HepG2 (cell line): Measurements from ENCODE around the gene COG8. TPM values are rescaled to one million over a fixed set of nuclear protein-coding genes. Genes with fewer than 3 reads are reported as not detected.

Experiments
- ATAC-seq: fragments of 200-7000 bp; cut with Tn5 transposase; 3 replicates; pipeline ENCODE4 v1.9.1; 2020; ENCODE audit warnings: mild to moderate bottlenecking, moderate library complexity
- BruUV-seq: library from RNA; stranded (reverse); fragments of 400-500 nt; replicated peaks from 2 replicates; lab custom pipeline; 2021; lab: Mats Ljungman, UMichigan
- CTCF ChIA-PET: fragments of 300-600 bp; formaldehyde crosslinking; extraction: SDS; loops from one replicate; lab custom pipeline; 2021; ENCODE audit warnings: low total read pairs, inconsistent platforms, low intra/inter-chr PET ratio; lab: Yijun Ruan, JAX
- POLR2A ChIA-PET: fragments of 350-600 bp; sonication (Branson Sonifier 250); formaldehyde crosslinking; loops from one replicate; lab custom pipeline; 2020; ENCODE audit warnings: antibody characterized with exemption, inconsistent platforms; lab: Yijun Ruan, JAX
- DNase-seq: peaks from one replicate; pipeline ENCODE4 v3.0.0-alpha.2; 2015; ENCODE audit warnings: low spot score
- FAIRE-seq: peaks from 3 replicates; lab custom pipeline; 2011; peaks lifted over from hg19 to GRCh38; lab: Jason Lieb, UNC
- H2AFZ ChIP-seq: one replicate; pipeline ENCODE4 v1.6.1; 2011; ENCODE audit warnings: low read length, inconsistent platforms
- H3K27ac ChIP-seq: fragments of 300-600 bp; 3 replicates; pipeline ENCODE4 v1.8.0; 2011; ENCODE audit warnings: mixed run types, mild to moderate bottlenecking, mixed read lengths, low read length, inconsistent platforms; ENCODE audit not compliant: insufficient read depth; ENCODE audit errors: extremely low read length
- H3K27me3 ChIP-seq, 2 experiments: fragments of 200-600 bp in 1 of 2; 2 replicates in 1 of 2; 3 replicates in 1 of 2; pipeline versions ENCODE4 v1.6.0 to v1.8.0; 2011; ENCODE audit warnings: low read length in 2 of 2, mild to moderate bottlenecking in 2 of 2, moderate library complexity in 2 of 2, inconsistent platforms in 1 of 2; ENCODE audit not compliant: insufficient read depth in 2 of 2, control insufficient read depth in 1 of 2
- H3K36me3 ChIP-seq, 2 experiments: fragments of 200-600 bp in 1 of 2; replicated peaks in 1 of 2; 2 replicates in 1 of 2; 3 replicates in 1 of 2; pipeline versions ENCODE4 v1.5.1 to v1.8.0; 2011; ENCODE audit warnings: low read length in 2 of 2, inconsistent platforms in 1 of 2; ENCODE audit not compliant: insufficient read depth in 2 of 2, control insufficient read depth in 1 of 2
- H3K4me1 ChIP-seq: 2 replicates; pipeline ENCODE4 v1.5.1; 2012; ENCODE audit warnings: low read length, inconsistent platforms; ENCODE audit not compliant: insufficient read depth
- H3K4me2 ChIP-seq: 2 replicates; pipeline ENCODE4 v1.6.0; 2011; ENCODE audit warnings: low read depth, low read length, inconsistent platforms
- H3K4me3 ChIP-seq, 3 experiments: fragments of 200-600 bp in 1 of 3; sonication (generic), shearing (Covaris generic) in 1 of 3; replicated peaks in 1 of 3; 2 replicates each; pipeline ENCODE4 v1.5.1; 2011 to 2016; ENCODE audit warnings: low read length in 3 of 3, inconsistent platforms in 2 of 3, low read depth in 2 of 3, mild to moderate bottlenecking in 2 of 3, control low read depth in 1 of 3, mixed read lengths in 1 of 3; ENCODE audit not compliant: insufficient read depth in 1 of 3
- H3K79me2 ChIP-seq: one replicate; pipeline ENCODE4 v1.6.1; 2011; ENCODE audit warnings: low read length, inconsistent platforms; ENCODE audit not compliant: insufficient read depth
- H3K9ac ChIP-seq: 2 replicates; pipeline ENCODE4 v1.6.0; 2011; ENCODE audit warnings: mild to moderate bottlenecking, low read depth, low read length, inconsistent platforms; ENCODE audit not compliant: insufficient read depth
- H3K9me3 ChIP-seq: 2 replicates; pipeline ENCODE4 v1.5.1; 2012; ENCODE audit warnings: mild to moderate bottlenecking, low read length
- H4K20me1 ChIP-seq: 2 replicates; pipeline ENCODE4 v1.6.0; 2011; ENCODE audit warnings: inconsistent platforms, mild to moderate bottlenecking, low read length, moderate library complexity; ENCODE audit not compliant: insufficient read depth
- BRCA1 ChIP-seq: sonication (generic); formaldehyde crosslinking; IDR thresholded peaks from 2 replicates; pipeline ENCODE4 v1.4.0; 2020; ENCODE audit warnings: missing genetic modification reagents
- FOSL2 ChIP-seq: sonication (generic); formaldehyde crosslinking; IDR thresholded peaks from 2 replicates; pipeline ENCODE4 v1.4.0; 2020; ENCODE audit warnings: missing genetic modification reagents
- GATAD2A ChIP-seq: IDR thresholded peaks from 2 replicates; pipeline ENCODE4 v1.6.1; 2016
- KDM2A ChIP-seq: sonication (generic); formaldehyde crosslinking; IDR thresholded peaks from 2 replicates; pipeline ENCODE4 v1.4.0; 2020; ENCODE audit warnings: low read depth, missing genetic modification reagents, borderline replicate concordance
- MAFF ChIP-seq: IDR thresholded peaks from 2 replicates; pipeline ENCODE4 v1.6.1; 2011; ENCODE audit warnings: low read depth, low read length, improper control_type of control experiment
- NCOA2 ChIP-seq: sonication (generic); formaldehyde crosslinking; IDR thresholded peaks from 2 replicates; pipeline ENCODE4 v1.8.0; 2022; ENCODE audit warnings: inconsistent platforms
- NR2C2 ChIP-seq: sonication (generic); formaldehyde crosslinking; IDR thresholded peaks from 2 replicates; pipeline ENCODE4 v1.4.0; 2020; ENCODE audit warnings: missing genetic modification reagents, mild to moderate bottlenecking, moderate library complexity, borderline replicate concordance
- SALL1 ChIP-seq: sonication (generic); formaldehyde crosslinking; IDR thresholded peaks from 2 replicates; pipeline ENCODE4 v1.8.0; 2022; ENCODE audit warnings: mild to moderate bottlenecking, missing genetic modification reagents
- SMAD9 ChIP-seq: sonication (generic); formaldehyde crosslinking; IDR thresholded peaks from 2 replicates; pipeline ENCODE4 v1.5.1; 2020; ENCODE audit warnings: mild to moderate bottlenecking, missing genetic modification reagents
- ZFP36L2 ChIP-seq: sonication (generic); formaldehyde crosslinking; IDR thresholded peaks from 2 replicates; pipeline ENCODE4 v1.4.0; 2020; ENCODE audit warnings: missing genetic modification reagents
- ZFYVE20 ChIP-seq: sonication (generic); formaldehyde crosslinking; IDR thresholded peaks from 2 replicates; pipeline ENCODE4 v1.8.0; 2023; ENCODE audit warnings: low read depth, mild to moderate bottlenecking, moderate library complexity, missing genetic modification reagents, borderline replicate concordance
- ZIK1 ChIP-seq: sonication (generic); formaldehyde crosslinking; IDR thresholded peaks from 2 replicates; pipeline ENCODE4 v1.5.0; 2020; ENCODE audit warnings: mild to moderate bottlenecking, low read depth, missing genetic modification reagents, borderline replicate concordance
- ZNF256 ChIP-seq: sonication (generic); formaldehyde crosslinking; conservative IDR thresholded peaks from 2 replicates; pipeline ENCODE4 v1.4.0; 2020; ENCODE audit warnings: missing genetic modification reagents
- ZNF343 ChIP-seq: sonication (generic); formaldehyde crosslinking; IDR thresholded peaks from 2 replicates; pipeline ENCODE4 v1.4.0; 2020; ENCODE audit warnings: mild to moderate bottlenecking, missing genetic modification reagents
- ZNF670 ChIP-seq: sonication (generic); formaldehyde crosslinking; IDR thresholded peaks from 2 replicates; pipeline ENCODE4 v1.8.0; 2022; ENCODE audit warnings: mild to moderate bottlenecking, missing genetic modification reagents, borderline replicate concordance
- ZSCAN12 ChIP-seq: sonication (generic); formaldehyde crosslinking; IDR thresholded peaks from 2 replicates; pipeline ENCODE4 v1.9.0; 2021; ENCODE audit warnings: mild to moderate bottlenecking, missing genetic modification reagents
- WGBS: methylation state at CpG from one replicate; pipeline ENCODE4 v1.1.6; 2017; ENCODE audit warnings: low lambda C conversion rate; 5-methylcytosine and 5-hydroxymethylcytosine counted together
- in situ Hi-C: cut with HindIII; loops from 2 replicates; pipeline ENCODE4 v1.10.0; 2017; ENCODE audit warnings: low pct_unique_long_range_greater_than_20kb; ENCODE audit not compliant: extremely low pct_ligation_motif_present
- intact Hi-C: fragments of 100-400 bp; cut with micrococcal nuclease; formaldehyde crosslinking; loops from one replicate; pipeline ENCODE4 v1.10.0; 2022; ENCODE audit not compliant: unreplicated experiment
- polyA plus RNA-seq, 8 experiments: library from polyadenylated mRNA; depleted of rRNA in 3 of 8; stranded (reverse) in 7 of 8; unstranded in 1 of 8; fragments of >200 nt; fragmentation: Illumina TruSeq in 4 of 8; extraction: Trizol in 4 of 8; gene quantifications; 2 replicates each; pipeline versions ENCODE4 v1.2.1 to v1.2.3, GENCODE V29; 2011 to 2016; ENCODE audit warnings: low read depth in 4 of 8, missing spikeins in 1 of 8, mixed read lengths in 1 of 8; ENCODE audit not compliant: insufficient read depth in 1 of 8
- total RNA-seq, 5 experiments: library from RNA; depleted of rRNA; stranded (reverse); fragments of >200 nt; fragmentation: Illumina TruSeq; extraction: Trizol; gene quantifications; 2 replicates each; pipeline ENCODE4 v1.2.3, GENCODE V29; 2016; ENCODE audit warnings: low read depth in 1 of 5
- TF ChIP-seq, protein P1 (sequence below): sonication (generic); formaldehyde crosslinking; IDR thresholded peaks from 2 replicates; pipeline ENCODE4 v1.5.1; 2020; ENCODE audit warnings: missing genetic modification reagents, mild to moderate bottlenecking, borderline replicate concordance
- TF ChIP-seq, protein P2 (sequence below): IDR thresholded peaks from 2 replicates; pipeline ENCODE4 v1.6.1; 2012; ENCODE audit warnings: inconsistent platforms
- TF ChIP-seq, protein P3 (sequence below): sonication (generic); formaldehyde crosslinking; conservative IDR thresholded peaks from 2 replicates; pipeline ENCODE4 v1.4.0; 2020; ENCODE audit warnings: mild to moderate bottlenecking, missing genetic modification reagents, moderate library complexity

Gene COG8
- total and polyA plus RNA-seq, 2 of the 13 experiments (the other 11 are each of a cell fraction or from before 2014, with no cell fraction given): 45.5 to 52.1 TPM

DNA sequence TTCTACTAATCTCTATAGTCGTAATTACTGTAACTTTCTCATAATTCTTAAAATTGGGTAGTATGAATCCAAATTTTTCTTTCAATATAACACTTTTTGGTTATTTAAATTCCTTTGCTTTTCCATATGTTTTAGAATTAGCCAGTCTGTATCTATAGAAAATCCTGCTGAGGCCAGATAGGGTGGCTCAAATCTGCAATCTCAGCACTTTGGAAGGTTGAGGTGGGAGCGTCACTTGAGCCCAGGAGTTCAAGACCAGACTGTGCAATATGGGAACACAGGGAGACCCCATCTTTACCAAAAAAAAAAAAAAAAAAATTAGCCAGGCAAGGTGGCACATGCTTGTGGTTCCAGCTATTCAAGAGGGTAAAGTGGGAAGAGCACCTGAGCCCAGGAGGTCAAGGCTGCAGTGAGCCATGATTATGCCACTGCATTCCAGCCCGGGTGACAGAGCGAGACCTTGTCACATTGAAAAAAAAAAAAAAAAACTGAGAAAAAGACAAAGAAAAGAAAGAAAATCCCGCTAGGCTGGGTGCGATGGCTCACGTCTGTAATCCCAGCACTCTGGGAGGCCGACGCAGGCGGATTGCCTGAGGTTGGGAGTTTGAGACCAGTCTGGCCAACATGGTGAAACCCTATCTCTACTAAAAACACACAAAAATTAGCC is 37.2 kb upstream of the COG8 start:
- Histone ChIP-seq H3K9ac (no peak overlapping the region), H3K4me2 (no peak overlapping the region), H3K79me2 (peaks cover 6% of the 10 kb centered on the region), H3K4me1 (peaks cover 58% of the 10 kb centered on the region), H3K27me3 (no peaks in the 10 kb centered on the region), H3K27ac (peak overlapping the region; percentile 41), H3K36me3 (peaks cover 7 to 38% of the 10 kb centered on the region in 2 experiments), H2AFZ (no peak overlapping the region), H4K20me1 (no peaks in the 10 kb centered on the region), H3K4me3 (no peak overlapping the region), H3K9me3 (no peaks in the 10 kb centered on the region)
- BruUV-seq: no TSS peak
- ATAC-seq (peak; percentile 64), FAIRE-seq (no peak), DNase-seq (peak; percentile 75)
- intact Hi-C loops (no loop called here), in situ Hi-C loops (no loop called here)
- ChIA-PET CTCF (no interaction called here), POLR2A (interaction anchor here (0.6 to 2.4 kb wide), 4 partner anchors 9 to 26 kb away, joined by 4 to 14 read pairs (median 4); no protein-coding TSS in a partner anchor)
- WGBS: 71% methylated on average over 10 of the region's 10 CpGs
- TF ChIP-seq ZFP36L2 (no peak), SMAD9 (no peak), BRCA1 (CRISPR knock-in tag) (no peak), ZNF343 (CRISPR knock-in tag) (no peak), NR2C2 (CRISPR knock-in tag) (peak; percentile 54; the same call in 1 of the 2 replicates), FOSL2 (CRISPR knock-in tag) (0 out of 2 replicates have a peak, but pooled peaks have one; percentile 20), SALL1 (CRISPR knock-in tag) (peak; percentile 16; the same call in 1 of the 2 replicates), ZFYVE20 (CRISPR knock-in tag) (no peak), ZSCAN12 (CRISPR knock-in tag) (no peak), MAFF (peak; percentile 98), ZNF256 (CRISPR knock-in tag) (0 out of 2 replicates have a peak, but pooled peaks have one; percentile 32), NCOA2 (CRISPR knock-in tag) (peak; percentile 41; the same call in 1 of the 2 replicates), ZNF670 (CRISPR knock-in tag) (peak; percentile 29; the same call in 1 of the 2 replicates), GATAD2A (CRISPR knock-in tag) (peak; percentile 44; the same call in 1 of the 2 replicates), KDM2A (CRISPR knock-in tag) (no peak), ZIK1 (CRISPR knock-in tag) (no peak)
- TF ChIP-seq, protein P1, sequence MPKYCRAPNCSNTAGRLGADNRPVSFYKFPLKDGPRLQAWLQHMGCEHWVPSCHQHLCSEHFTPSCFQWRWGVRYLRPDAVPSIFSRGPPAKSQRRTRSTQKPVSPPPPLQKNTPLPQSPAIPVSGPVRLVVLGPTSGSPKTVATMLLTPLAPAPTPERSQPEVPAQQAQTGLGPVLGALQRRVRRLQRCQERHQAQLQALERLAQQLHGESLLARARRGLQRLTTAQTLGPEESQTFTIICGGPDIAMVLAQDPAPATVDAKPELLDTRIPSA (CRISPR knock-in tag): no peak
- TF ChIP-seq, protein P2, sequence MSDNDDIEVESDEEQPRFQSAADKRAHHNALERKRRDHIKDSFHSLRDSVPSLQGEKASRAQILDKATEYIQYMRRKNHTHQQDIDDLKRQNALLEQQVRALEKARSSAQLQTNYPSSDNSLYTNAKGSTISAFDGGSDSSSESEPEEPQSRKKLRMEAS: 0 out of 2 replicates have a peak, but pooled peaks have one; percentile 14
- TF ChIP-seq, protein P3, sequence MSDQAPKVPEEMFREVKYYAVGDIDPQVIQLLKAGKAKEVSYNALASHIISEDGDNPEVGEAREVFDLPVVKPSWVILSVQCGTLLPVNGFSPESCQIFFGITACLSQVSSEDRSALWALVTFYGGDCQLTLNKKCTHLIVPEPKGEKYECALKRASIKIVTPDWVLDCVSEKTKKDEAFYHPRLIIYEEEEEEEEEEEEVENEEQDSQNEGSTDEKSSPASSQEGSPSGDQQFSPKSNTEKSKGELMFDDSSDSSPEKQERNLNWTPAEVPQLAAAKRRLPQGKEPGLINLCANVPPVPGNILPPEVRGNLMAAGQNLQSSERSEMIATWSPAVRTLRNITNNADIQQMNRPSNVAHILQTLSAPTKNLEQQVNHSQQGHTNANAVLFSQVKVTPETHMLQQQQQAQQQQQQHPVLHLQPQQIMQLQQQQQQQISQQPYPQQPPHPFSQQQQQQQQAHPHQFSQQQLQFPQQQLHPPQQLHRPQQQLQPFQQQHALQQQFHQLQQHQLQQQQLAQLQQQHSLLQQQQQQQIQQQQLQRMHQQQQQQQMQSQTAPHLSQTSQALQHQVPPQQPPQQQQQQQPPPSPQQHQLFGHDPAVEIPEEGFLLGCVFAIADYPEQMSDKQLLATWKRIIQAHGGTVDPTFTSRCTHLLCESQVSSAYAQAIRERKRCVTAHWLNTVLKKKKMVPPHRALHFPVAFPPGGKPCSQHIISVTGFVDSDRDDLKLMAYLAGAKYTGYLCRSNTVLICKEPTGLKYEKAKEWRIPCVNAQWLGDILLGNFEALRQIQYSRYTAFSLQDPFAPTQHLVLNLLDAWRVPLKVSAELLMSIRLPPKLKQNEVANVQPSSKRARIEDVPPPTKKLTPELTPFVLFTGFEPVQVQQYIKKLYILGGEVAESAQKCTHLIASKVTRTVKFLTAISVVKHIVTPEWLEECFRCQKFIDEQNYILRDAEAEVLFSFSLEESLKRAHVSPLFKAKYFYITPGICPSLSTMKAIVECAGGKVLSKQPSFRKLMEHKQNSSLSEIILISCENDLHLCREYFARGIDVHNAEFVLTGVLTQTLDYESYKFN (CRISPR knock-in tag): 0 out of 2 replicates have a peak, but pooled peaks have one; percentile 26
